VCaP (cell line): Measurements from ENCODE around the gene B4GALT2.

Experiments used
- H3K27ac ChIP-seq: fragments of 450-650 bp; 2 replicates; pipeline ENCODE4 v1.5.1; 2017
- CTCF ChIP-seq: fragments of 450-650 bp; conservative IDR thresholded peaks from 2 replicates; pipeline ENCODE4 v1.5.1; 2017; ENCODE audit warnings: mild to moderate bottlenecking, moderate library complexity

Gene B4GALT2

GRCh38 chr1:44034976-44035716 is 56.1 kb downstream of the B4GALT2 start:
- no peak for TF ChIP-seq CTCF
- no peak overlapping the region for H3K27ac ChIP-seq

DNA sequence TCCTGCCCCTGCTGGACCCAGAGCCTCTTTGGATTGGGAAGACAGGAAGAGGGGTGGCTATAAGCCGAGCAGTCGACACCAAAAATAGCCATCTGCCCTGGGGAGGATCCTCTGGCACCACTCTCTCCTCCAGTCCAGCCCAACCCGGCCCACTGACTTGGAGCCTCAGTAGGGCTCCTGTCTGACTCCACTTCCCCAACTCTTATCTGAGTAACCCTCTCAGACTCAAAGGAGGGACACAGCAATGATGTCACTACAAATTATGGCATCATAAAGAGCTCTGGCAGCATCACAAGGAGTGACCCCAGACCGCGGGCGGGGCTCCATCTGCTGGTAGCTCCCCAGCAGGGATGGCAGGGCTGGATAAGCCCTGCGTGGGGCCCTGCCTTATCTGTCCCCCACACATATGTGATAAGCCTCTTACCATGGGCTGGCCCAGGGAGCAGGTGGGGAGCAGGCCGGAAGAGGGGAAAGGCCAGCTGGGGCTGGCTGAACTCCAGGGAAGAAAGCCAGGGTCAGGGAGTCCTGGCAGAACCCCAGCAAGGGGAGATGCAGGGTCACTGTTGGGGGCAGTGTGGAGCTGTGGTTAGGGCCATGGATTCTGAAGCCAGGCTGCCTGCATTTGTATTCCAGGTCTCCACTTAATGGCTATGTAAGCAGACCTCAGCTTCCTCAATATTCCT is 56.9 kb downstream of the B4GALT2 start:
- no peak for TF ChIP-seq CTCF
- no peak overlapping the region; the same call in 1 of the 2 replicates for H3K27ac ChIP-seq

GRCh38 chr1:44036409-44037139 is 57.6 kb downstream of the B4GALT2 start:
- peak; percentile 89 for TF ChIP-seq CTCF
- no peak overlapping the region; the same call in 1 of the 2 replicates for H3K27ac ChIP-seq

DNA sequence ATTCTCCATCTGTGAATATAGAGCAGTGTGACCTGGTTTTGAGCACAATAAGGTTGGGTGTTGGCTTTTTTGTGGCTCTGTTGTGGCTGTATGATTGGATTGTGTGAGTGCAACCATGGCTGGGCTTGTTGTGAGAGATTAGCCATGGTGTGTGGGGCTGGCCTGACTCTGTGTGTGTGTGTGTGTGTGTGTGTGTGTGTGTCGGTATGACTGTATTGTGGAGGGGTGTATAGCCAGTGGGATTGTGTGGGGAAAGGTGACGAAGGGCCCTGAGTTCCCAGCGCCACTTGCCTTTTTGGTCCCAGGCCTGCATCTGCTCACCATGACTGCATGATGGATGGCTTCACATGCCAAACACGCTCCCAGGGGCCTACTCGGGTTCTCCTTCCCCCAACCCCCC is 58.1 kb downstream of the B4GALT2 start:
- no peak for TF ChIP-seq CTCF
- no peak overlapping the region for H3K27ac ChIP-seq

DNA sequence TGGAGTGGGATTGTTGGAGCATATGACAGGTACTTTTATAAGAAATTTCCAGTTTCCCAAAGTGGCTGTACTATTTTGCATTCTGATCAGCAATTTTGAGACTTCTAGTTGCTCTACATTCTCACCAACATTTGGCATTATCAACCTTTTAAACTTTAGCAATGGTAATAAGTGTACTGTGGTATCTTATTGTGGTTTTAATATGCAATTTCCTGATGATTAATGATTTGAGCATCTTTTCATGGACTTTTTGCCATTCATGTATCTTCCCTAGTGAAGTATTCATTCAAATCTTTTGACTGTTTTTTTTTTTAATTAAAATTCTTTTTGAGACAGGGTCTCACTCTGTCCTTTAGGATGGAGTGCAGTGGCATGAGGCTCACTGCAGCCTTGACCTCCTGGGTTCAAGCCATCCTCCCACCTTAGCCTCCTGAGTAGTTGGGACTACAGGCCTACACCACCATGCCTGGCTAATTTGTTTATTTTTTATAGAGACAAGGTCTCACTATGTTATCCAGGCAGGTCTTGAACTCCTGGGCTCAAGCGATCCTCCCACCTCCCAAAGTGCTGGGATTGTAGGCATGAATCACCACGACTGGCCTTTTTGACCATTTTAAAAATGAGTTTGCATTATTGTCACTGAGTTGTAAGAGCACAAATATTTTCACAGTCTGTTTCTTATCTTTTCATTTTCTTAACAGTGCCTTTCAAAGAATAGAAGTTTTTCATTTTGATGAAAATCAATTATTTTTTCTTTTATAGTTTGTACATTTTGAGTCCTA is 60.1 kb downstream of the B4GALT2 start:
- H3K27ac ChIP-seq, result no peak overlapping the region
- no peak for TF ChIP-seq CTCF

- H3K27ac ChIP-seq, result no peak overlapping the region
- no peak for TF ChIP-seq CTCF
Measured at GRCh38 chr1:44040418-44040817, 61.4 kb downstream of the B4GALT2 start.
